H9 (cell line): ENCODE results near the gene DENND5B. TPM values are rescaled to one million over a fixed set of nuclear protein-coding genes. Genes with fewer than 3 reads are reported as not detected.

Source experiments
- DNase-seq: peaks from one replicate; pipeline ENCODE4 v3.0.0-alpha.2; 2017
- H2AFZ ChIP-seq: one replicate; pipeline ENCODE4 v1.6.1; 2013; ENCODE audit warnings: mild to moderate bottlenecking, low read length, control low read depth, moderate library complexity
- H2AK5ac ChIP-seq: 2 replicates; pipeline ENCODE4 v1.6.1; 2013; ENCODE audit warnings: low read length, control low read depth, mixed read lengths; ENCODE audit not compliant: insufficient read length
- H2BK120ac ChIP-seq: one replicate; pipeline ENCODE4 v1.6.1; 2013; ENCODE audit warnings: low read depth, mild to moderate bottlenecking, low read length, control low read depth, inconsistent platforms; ENCODE audit not compliant: poor library complexity, severe bottlenecking
- H2BK12ac ChIP-seq: 2 replicates; pipeline ENCODE4 v1.6.1; 2013; ENCODE audit warnings: low read length, control low read depth, mixed read lengths, low read depth; ENCODE audit not compliant: insufficient read length
- H2BK15ac ChIP-seq: 2 replicates; pipeline ENCODE4 v1.6.1; 2013; ENCODE audit warnings: low read depth, low read length, control low read depth
- H2BK20ac ChIP-seq: one replicate; pipeline ENCODE4 v1.6.1; 2013; ENCODE audit warnings: low read depth, mild to moderate bottlenecking, low read length, control low read depth, inconsistent platforms; ENCODE audit not compliant: poor library complexity, severe bottlenecking
- H2BK5ac ChIP-seq: 2 replicates; pipeline ENCODE4 v1.6.1; 2013; ENCODE audit warnings: low read length, control low read depth, mixed read lengths; ENCODE audit not compliant: insufficient read length
- H3K14ac ChIP-seq: 2 replicates; pipeline ENCODE4 v1.6.1; 2013; ENCODE audit warnings: low read length, control low read depth; ENCODE audit not compliant: insufficient read depth
- H3K18ac ChIP-seq: 2 replicates; pipeline ENCODE4 v1.6.1; 2013; ENCODE audit warnings: low read depth, mild to moderate bottlenecking, mixed read lengths, low read length, control low read depth; ENCODE audit not compliant: insufficient read length
- H3K23ac ChIP-seq: 2 replicates; pipeline ENCODE4 v1.6.1; 2013; ENCODE audit warnings: low read length, control low read depth, mixed read lengths, low read depth; ENCODE audit not compliant: insufficient read length
- H3K23me2 ChIP-seq: 2 replicates; pipeline ENCODE4 v1.6.1; 2013; ENCODE audit warnings: low read depth, mild to moderate bottlenecking, mixed read lengths, low read length, control low read depth; ENCODE audit not compliant: insufficient read length, poor library complexity, severe bottlenecking
- H3K27ac ChIP-seq: 2 replicates; pipeline ENCODE4 v1.5.1; 2013; ENCODE audit warnings: low read length, control low read depth, mixed read lengths, low read depth; ENCODE audit not compliant: insufficient read length
- H3K27me3 ChIP-seq: 2 replicates; pipeline ENCODE4 v1.6.1; 2013; ENCODE audit warnings: low read length, control low read depth, inconsistent platforms; ENCODE audit not compliant: insufficient read depth
- H3K4ac ChIP-seq: 2 replicates; pipeline ENCODE4 v1.6.1; 2013; ENCODE audit warnings: low read depth, mild to moderate bottlenecking, control low read depth, inconsistent platforms, low read length, moderate library complexity
- H3K4me1 ChIP-seq: 2 replicates; pipeline ENCODE4 v1.6.1; 2013; ENCODE audit warnings: low read length, control low read depth, inconsistent platforms; ENCODE audit not compliant: insufficient read depth
- H3K4me2 ChIP-seq: 2 replicates; pipeline ENCODE4 v1.6.1; 2013; ENCODE audit warnings: low read length, control low read depth, mixed read lengths; ENCODE audit not compliant: insufficient read length, insufficient read depth
- H3K56ac ChIP-seq: 2 replicates; pipeline ENCODE4 v1.6.1; 2013; ENCODE audit warnings: low read depth, mild to moderate bottlenecking, mixed read lengths, low read length, control low read depth; ENCODE audit not compliant: insufficient read length
- H3K79me1 ChIP-seq: 2 replicates; pipeline ENCODE4 v1.6.1; 2013; ENCODE audit warnings: low read depth, mild to moderate bottlenecking, moderate library complexity, low read length, control low read depth, inconsistent platforms; ENCODE audit not compliant: insufficient read depth, poor library complexity, severe bottlenecking
- H3K79me2 ChIP-seq: 2 replicates; pipeline ENCODE4 v1.6.1; 2013; ENCODE audit warnings: low read length, control low read depth, inconsistent platforms; ENCODE audit not compliant: insufficient read depth
- H3K9ac ChIP-seq: 2 replicates; pipeline ENCODE4 v1.6.1; 2013; ENCODE audit warnings: low read length, control low read depth, mixed read lengths; ENCODE audit not compliant: insufficient read length; ENCODE audit errors: extremely low read depth
- H3K9me3 ChIP-seq: one replicate; pipeline ENCODE4 v1.6.1; 2013; ENCODE audit warnings: low read depth, low read length, inconsistent platforms; ENCODE audit not compliant: control insufficient read depth
- H3T11ph ChIP-seq: one replicate; pipeline ENCODE4 v1.6.1; 2013; ENCODE audit warnings: mild to moderate bottlenecking, low read length, control low read depth, inconsistent platforms
- H4K20me1 ChIP-seq: one replicate; pipeline ENCODE4 v1.6.1; 2013; ENCODE audit not compliant: control insufficient read depth, insufficient read length, insufficient read depth
- H4K5ac ChIP-seq: 2 replicates; pipeline ENCODE4 v1.6.1; 2013; ENCODE audit warnings: low read depth, mild to moderate bottlenecking, mixed read lengths, low read length, control low read depth; ENCODE audit not compliant: insufficient read length
- H4K8ac ChIP-seq: replicated peaks from 2 replicates; pipeline ENCODE4 v1.6.1; 2013; ENCODE audit warnings: low read length, control low read depth, mixed read lengths, low read depth; ENCODE audit not compliant: insufficient read length
- H4K91ac ChIP-seq: 2 replicates; pipeline ENCODE4 v1.6.1; 2013; ENCODE audit warnings: low read depth, mild to moderate bottlenecking, moderate library complexity, mixed read lengths, low read length, control low read depth; ENCODE audit not compliant: insufficient read length
- H3K27ac Mint-ChIP-seq, 3 experiments: 2 replicates in 2 of 3; 3 replicates in 1 of 3; pipeline ENCODE4 v1.8.0; 2020 to 2021; ENCODE audit warnings: mixed read lengths in 3 of 3, mild to moderate bottlenecking in 1 of 3, moderate library complexity in 1 of 3
- H3K27me3 Mint-ChIP-seq: 2 replicates; pipeline ENCODE4 v1.8.0; 2021; ENCODE audit warnings: low read depth, mild to moderate bottlenecking, moderate library complexity, mixed read lengths
- H3K36me3 Mint-ChIP-seq, 3 experiments: 2 replicates in 2 of 3; 3 replicates in 1 of 3; pipeline ENCODE4 v1.8.0; 2020 to 2021; ENCODE audit warnings: low read depth in 3 of 3, mixed read lengths in 3 of 3; ENCODE audit not compliant: insufficient read depth in 1 of 3
- H3K4me1 Mint-ChIP-seq, 2 experiments: 2 replicates each; pipeline ENCODE4 v1.8.0; 2020; ENCODE audit warnings: mixed read lengths in 2 of 2
- H3K4me3 Mint-ChIP-seq, 2 experiments: 2 replicates in 1 of 2; 3 replicates in 1 of 2; pipeline ENCODE4 v1.8.0; 2020 to 2021; ENCODE audit warnings: mild to moderate bottlenecking in 2 of 2, mixed read lengths in 2 of 2, moderate library complexity in 1 of 2
- H3K9me3 Mint-ChIP-seq, 2 experiments: 2 replicates in 1 of 2; 3 replicates in 1 of 2; pipeline ENCODE4 v1.8.0; 2020; ENCODE audit warnings: mild to moderate bottlenecking in 2 of 2, mixed read lengths in 2 of 2, moderate library complexity in 1 of 2
- WGBS: extraction: QIAGEN DNeasy Blood & Tissue Kit; methylation state at CpG from one replicate; pipeline ENCODE4 v1.1.7; 2013; ENCODE audit warnings: missing lambda C conversion rate, low lambda C conversion rate, mixed read lengths; ENCODE audit not compliant: insufficient read length; ENCODE audit errors: extremely low coverage; 5-methylcytosine and 5-hydroxymethylcytosine counted together
- total RNA-seq: library from RNA; stranded (reverse); gene quantifications from 2 replicates; pipeline ENCODE4 v1.2.1, GENCODE V29; 2021
- TF ChIP-seq, protein P1 (sequence below): fragments of 200-600 bp; sonication (generic); conservative IDR thresholded peaks from 3 replicates; pipeline ENCODE4 v1.8.0; 2021; ENCODE audit warnings: antibody characterized with exemption, mild to moderate bottlenecking

DENND5B gene
- total RNA-seq, 1 experiment from 2014 or later, result 13.4 TPM

DNA sequence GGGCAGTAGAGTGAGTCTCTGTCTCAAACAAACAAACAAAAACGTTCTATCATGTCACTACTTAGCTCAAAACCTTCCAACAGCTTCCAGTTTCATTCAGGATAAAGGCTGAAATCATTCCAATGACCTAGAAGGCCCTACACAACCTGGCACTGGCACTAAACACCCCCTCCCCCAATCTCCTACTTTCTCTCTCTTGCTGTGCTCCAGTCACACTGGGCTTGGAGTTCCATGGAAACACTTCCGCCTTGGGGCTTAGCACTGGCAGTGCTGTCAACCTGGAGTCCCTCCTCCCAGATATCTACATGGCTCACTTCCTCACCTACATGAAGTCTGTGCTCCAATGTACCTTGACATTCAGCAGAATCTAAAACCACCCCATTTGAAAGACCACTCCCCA is 199.9 kb downstream of the DENND5B start:
- Histone ChIP-seq H2BK15ac (no peak overlapping the region), H3K79me1 (no peaks in the 10 kb centered on the region), H3T11ph (no peak overlapping the region), H3K4me2 (no peak overlapping the region), H3K56ac (no peak overlapping the region), H4K91ac (no peak overlapping the region), H2BK5ac (no peak overlapping the region), H4K8ac (no peak overlapping the region), H2BK120ac (no peak overlapping the region), H2BK12ac (no peak overlapping the region), H4K5ac (no peak overlapping the region), H3K9ac (no peak overlapping the region), H3K9me3 (no peaks in the 10 kb centered on the region), H3K23me2 (peaks cover 2% of the 10 kb centered on the region), H3K27me3 (no peaks in the 10 kb centered on the region), H3K23ac (no peak overlapping the region), H2AFZ (no peak overlapping the region), H3K27ac (no peak overlapping the region), H3K18ac (no peak overlapping the region), H3K4me1 (peaks cover 8% of the 10 kb centered on the region; the same call in 1 of the 2 replicates), H2AK5ac (no peak overlapping the region), H3K14ac (no peak overlapping the region), H4K20me1 (no peaks in the 10 kb centered on the region), H2BK20ac (no peak overlapping the region), H3K4ac (no peak overlapping the region), H3K79me2 (no peaks in the 10 kb centered on the region)
- DNase-seq, result no peak
- Mint-ChIP-seq H3K27ac (peak overlapping the region in 2 of 3 experiments; percentile 58 to 81; a peak in 5 of 7 replicates), H3K9me3 (no peaks in the 10 kb centered on the region), H3K4me3 (no peak overlapping the region), H3K27me3 (no peaks in the 10 kb centered on the region), H3K4me1 (peaks cover 42 to 50% of the 10 kb centered on the region in 2 experiments), H3K36me3 (peaks cover 0 to 4% (median 4%) of the 10 kb centered on the region in 3 experiments; a peak in 3 of 7 replicates)
- TF ChIP-seq, protein P1, sequence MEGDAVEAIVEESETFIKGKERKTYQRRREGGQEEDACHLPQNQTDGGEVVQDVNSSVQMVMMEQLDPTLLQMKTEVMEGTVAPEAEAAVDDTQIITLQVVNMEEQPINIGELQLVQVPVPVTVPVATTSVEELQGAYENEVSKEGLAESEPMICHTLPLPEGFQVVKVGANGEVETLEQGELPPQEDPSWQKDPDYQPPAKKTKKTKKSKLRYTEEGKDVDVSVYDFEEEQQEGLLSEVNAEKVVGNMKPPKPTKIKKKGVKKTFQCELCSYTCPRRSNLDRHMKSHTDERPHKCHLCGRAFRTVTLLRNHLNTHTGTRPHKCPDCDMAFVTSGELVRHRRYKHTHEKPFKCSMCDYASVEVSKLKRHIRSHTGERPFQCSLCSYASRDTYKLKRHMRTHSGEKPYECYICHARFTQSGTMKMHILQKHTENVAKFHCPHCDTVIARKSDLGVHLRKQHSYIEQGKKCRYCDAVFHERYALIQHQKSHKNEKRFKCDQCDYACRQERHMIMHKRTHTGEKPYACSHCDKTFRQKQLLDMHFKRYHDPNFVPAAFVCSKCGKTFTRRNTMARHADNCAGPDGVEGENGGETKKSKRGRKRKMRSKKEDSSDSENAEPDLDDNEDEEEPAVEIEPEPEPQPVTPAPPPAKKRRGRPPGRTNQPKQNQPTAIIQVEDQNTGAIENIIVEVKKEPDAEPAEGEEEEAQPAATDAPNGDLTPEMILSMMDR, result no peak
- WGBS, result no CpG with 5 or more reads among the region's 2 CpGs
